ENCODE data around the gene CFAP298. TPM values are rescaled to one million over a fixed set of nuclear protein-coding genes. Genes with fewer than 3 reads are reported as not detected.
A peak's percentile ranks its signal among the peaks of the same experiment; 100 is the strongest.
"Not testable (repeated sequence)": the region's sequence is repeated elsewhere in the genome, so short reads cannot be mapped to it uniquely, and the experiment has no call there.

Gene CFAP298
- total RNA-seq, 1 experiment from 2014 or later: 28.9 TPM

- DNase-seq: no peak
- intact Hi-C loops (cut with micrococcal nuclease; ENCODE audit: unreplicated experiment): no loop called here
- no peaks in the 10 kb centered on the region for H3K9me3 Mint-ChIP-seq (ENCODE audit: low read depth, unreplicated experiment)
- TF ChIP-seq CTCF (IDR thresholded peaks at IDR 0.05; ENCODE audit: unreplicated experiment): no peak
- no peaks in the 10 kb centered on the region for H3K4me1 Mint-ChIP-seq (ENCODE audit: low read depth, unreplicated experiment)
- BruUV-seq (replicated peaks): no TSS peak
- CTCF ChIA-PET: no interaction called here
- H3K27me3 Mint-ChIP-seq (ENCODE audit: unreplicated experiment): peaks cover 26% of the 10 kb centered on the region
- peak overlapping the region; percentile 81 for H3K4me3 Mint-ChIP-seq (ENCODE audit: low read depth, unreplicated experiment)
- peaks cover 29% of the 10 kb centered on the region for H3K36me3 Mint-ChIP-seq (ENCODE audit: insufficient read depth, unreplicated experiment)
- H3K27ac Mint-ChIP-seq (ENCODE audit: unreplicated experiment): no peak overlapping the region
Observed at GRCh38 chr21:32613436-32614043, 1.4 kb upstream of the CFAP298 start.

GRCh38 chr21:32612999-32613337, 791 bp upstream of the CFAP298 start:
- Mint-ChIP-seq H3K36me3 (ENCODE audit: insufficient read depth, unreplicated experiment) (peaks cover 32% of the 10 kb centered on the region), H3K4me3 (ENCODE audit: low read depth, unreplicated experiment) (peak overlapping the region; percentile 81), H3K27me3 (ENCODE audit: unreplicated experiment) (peaks cover 26% of the 10 kb centered on the region), H3K9me3 (ENCODE audit: low read depth, unreplicated experiment) (no peaks in the 10 kb centered on the region), H3K27ac (ENCODE audit: unreplicated experiment) (peak overlapping the region; percentile 77), H3K4me1 (ENCODE audit: low read depth, unreplicated experiment) (no peaks in the 10 kb centered on the region)
- TSS peak; percentile 78 for BruUV-seq (replicated peaks)
- intact Hi-C loops (cut with micrococcal nuclease; ENCODE audit: unreplicated experiment): no loop called here
- no peak for DNase-seq
- no peak for TF ChIP-seq CTCF (IDR thresholded peaks at IDR 0.05; ENCODE audit: unreplicated experiment)
- CTCF ChIA-PET: interaction anchor here (1.2 kb wide), 1 partner anchor 12 kb away, joined by 7 read pairs; no protein-coding TSS in a partner anchor

- BruUV-seq (replicated peaks): no TSS peak
- intact Hi-C loops (cut with micrococcal nuclease; ENCODE audit: unreplicated experiment): no loop called here
- Mint-ChIP-seq H3K4me3 (ENCODE audit: low read depth, unreplicated experiment) (peak overlapping the region; percentile 81), H3K9me3 (ENCODE audit: low read depth, unreplicated experiment) (no peaks in the 10 kb centered on the region), H3K36me3 (ENCODE audit: insufficient read depth, unreplicated experiment) (peaks cover 37% of the 10 kb centered on the region), H3K27ac (ENCODE audit: unreplicated experiment) (no peak overlapping the region), H3K4me1 (ENCODE audit: low read depth, unreplicated experiment) (no peaks in the 10 kb centered on the region), H3K27me3 (ENCODE audit: unreplicated experiment) (peaks cover 21% of the 10 kb centered on the region)
- CTCF ChIA-PET: no interaction called here
- peak; percentile 11 for DNase-seq
- no peak for TF ChIP-seq CTCF (IDR thresholded peaks at IDR 0.05; ENCODE audit: unreplicated experiment)
Observed at GRCh38 chr21:32611471-32611997, 643 bp downstream of the CFAP298 start.

GRCh38 chr21:32610940-32611339, 1.2 kb downstream of the CFAP298 start:
- not testable (repeated sequence) for H3K27ac Mint-ChIP-seq (ENCODE audit: unreplicated experiment)

GRCh38 chr21:32608851-32609250, 3.3 kb downstream of the CFAP298 start:
- Mint-ChIP-seq H3K9me3 (ENCODE audit: low read depth, unreplicated experiment) (no peaks in the 10 kb centered on the region), H3K36me3 (ENCODE audit: insufficient read depth, unreplicated experiment) (peaks cover 37% of the 10 kb centered on the region), H3K4me1 (ENCODE audit: low read depth, unreplicated experiment) (no peaks in the 10 kb centered on the region), H3K27ac (ENCODE audit: unreplicated experiment) (no peak overlapping the region), H3K4me3 (ENCODE audit: low read depth, unreplicated experiment) (no peak overlapping the region), H3K27me3 (ENCODE audit: unreplicated experiment) (no peaks in the 10 kb centered on the region)
- DNase-seq: no peak
- BruUV-seq (replicated peaks): no TSS peak
- no peak for TF ChIP-seq CTCF (IDR thresholded peaks at IDR 0.05; ENCODE audit: unreplicated experiment)
- CTCF ChIA-PET: interaction anchor here (0.7 kb wide), 1 partner anchor 27 kb away, joined by 3 read pairs; no protein-coding TSS in a partner anchor
- intact Hi-C loops (cut with micrococcal nuclease; ENCODE audit: unreplicated experiment): no loop called here

More at GRCh38 chr21:32610940-32611339, 1.2 kb downstream of the CFAP298 start:
- H3K9me3 Mint-ChIP-seq (ENCODE audit: low read depth, unreplicated experiment); H3K4me1 Mint-ChIP-seq (ENCODE audit: low read depth, unreplicated experiment); CTCF ChIA-PET; BruUV-seq (replicated peaks); intact Hi-C loops (cut with micrococcal nuclease; ENCODE audit: unreplicated experiment); DNase-seq: not testable (repeated sequence)
- peak overlapping the region; percentile 81 for H3K4me3 Mint-ChIP-seq (ENCODE audit: low read depth, unreplicated experiment)
- H3K27me3 Mint-ChIP-seq (ENCODE audit: unreplicated experiment): peaks cover 15% of the 10 kb centered on the region
- peaks cover 37% of the 10 kb centered on the region for H3K36me3 Mint-ChIP-seq (ENCODE audit: insufficient read depth, unreplicated experiment)
